Measurements from ENCODE around the gene LRBA. TPM values are rescaled to one million over a fixed set of nuclear protein-coding genes. Genes with fewer than 3 reads are reported as not detected.

LRBA gene
- total RNA-seq, 2 donors from 2014 or later, result 55.5 to 77.7 TPM

DNA sequence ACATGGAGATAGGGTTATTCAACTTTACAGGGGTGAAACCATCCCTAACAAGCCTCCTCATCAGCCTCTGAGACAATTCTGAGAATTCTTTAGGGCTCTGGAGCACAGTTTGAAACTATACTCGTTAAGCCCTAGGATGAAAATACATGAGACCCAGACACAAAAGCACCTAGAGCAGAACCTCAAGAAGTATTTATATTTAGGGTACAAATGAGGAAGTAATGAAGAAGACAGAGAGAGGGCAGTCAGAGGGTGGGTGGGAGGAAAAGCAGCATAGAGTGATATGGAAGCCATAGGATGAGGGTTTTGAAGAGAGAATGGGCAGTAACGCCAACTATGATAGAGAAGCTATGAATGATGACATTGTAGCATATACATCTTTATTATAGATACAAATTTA, 686.6 kb downstream of the LRBA start:
- intact Hi-C loops (cut with DNase I), result no loop called here
- H3K27ac ChIP-seq, result no peak overlapping the region
- no peak overlapping the region for H3K9ac ChIP-seq (ENCODE audit: low read depth in 2 of 2, low read length in 2 of 2)
- H3K9me3 ChIP-seq, result no peaks in the 10 kb centered on the region
- no peaks in the 10 kb centered on the region for H3K27me3 ChIP-seq
- TF ChIP-seq, protein P1, sequence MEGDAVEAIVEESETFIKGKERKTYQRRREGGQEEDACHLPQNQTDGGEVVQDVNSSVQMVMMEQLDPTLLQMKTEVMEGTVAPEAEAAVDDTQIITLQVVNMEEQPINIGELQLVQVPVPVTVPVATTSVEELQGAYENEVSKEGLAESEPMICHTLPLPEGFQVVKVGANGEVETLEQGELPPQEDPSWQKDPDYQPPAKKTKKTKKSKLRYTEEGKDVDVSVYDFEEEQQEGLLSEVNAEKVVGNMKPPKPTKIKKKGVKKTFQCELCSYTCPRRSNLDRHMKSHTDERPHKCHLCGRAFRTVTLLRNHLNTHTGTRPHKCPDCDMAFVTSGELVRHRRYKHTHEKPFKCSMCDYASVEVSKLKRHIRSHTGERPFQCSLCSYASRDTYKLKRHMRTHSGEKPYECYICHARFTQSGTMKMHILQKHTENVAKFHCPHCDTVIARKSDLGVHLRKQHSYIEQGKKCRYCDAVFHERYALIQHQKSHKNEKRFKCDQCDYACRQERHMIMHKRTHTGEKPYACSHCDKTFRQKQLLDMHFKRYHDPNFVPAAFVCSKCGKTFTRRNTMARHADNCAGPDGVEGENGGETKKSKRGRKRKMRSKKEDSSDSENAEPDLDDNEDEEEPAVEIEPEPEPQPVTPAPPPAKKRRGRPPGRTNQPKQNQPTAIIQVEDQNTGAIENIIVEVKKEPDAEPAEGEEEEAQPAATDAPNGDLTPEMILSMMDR (IDR thresholded peaks at IDR 0.05), result no peak
- no peaks in the 10 kb centered on the region for H3K36me3 ChIP-seq
- no peak for DNase-seq
- H3K4me3 ChIP-seq, result no peak overlapping the region
- H3K4me1 ChIP-seq, result no peaks in the 10 kb centered on the region

DNA sequence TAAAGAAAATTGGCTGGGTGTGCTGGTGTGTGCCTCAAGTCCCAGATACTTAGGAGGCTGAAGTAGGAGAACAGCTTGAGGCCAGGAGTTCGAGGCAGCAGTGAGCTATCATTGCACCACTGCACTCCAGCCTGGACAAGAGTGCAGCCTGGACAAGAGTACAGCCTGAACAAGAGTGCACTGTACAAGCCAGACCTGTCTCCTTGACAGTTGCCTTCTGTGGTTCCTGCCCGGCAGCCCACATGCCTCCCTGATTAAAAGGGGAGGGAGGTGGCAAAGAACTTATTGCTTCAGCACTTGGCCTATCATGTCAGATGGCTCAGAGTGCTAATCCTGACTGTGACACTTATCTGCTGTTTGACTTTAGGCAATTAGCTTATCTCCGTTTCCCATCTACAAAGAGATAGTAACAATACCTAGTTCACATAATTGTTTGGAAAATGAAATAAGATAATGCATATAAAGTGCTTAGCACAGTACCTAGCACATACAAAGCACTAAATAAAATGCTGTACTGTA, 687.8 kb downstream of the LRBA start:
- no peaks in the 10 kb centered on the region for H3K36me3 ChIP-seq
- intact Hi-C loops (cut with DNase I), result no loop called here
- TF ChIP-seq, protein P1 (IDR thresholded peaks at IDR 0.05), result no peak
- H3K27ac ChIP-seq, result no peak overlapping the region
- H3K27me3 ChIP-seq, result no peaks in the 10 kb centered on the region
- no peak for DNase-seq
- no peak overlapping the region for H3K9ac ChIP-seq (ENCODE audit: low read depth in 2 of 2, low read length in 2 of 2)
- no peaks in the 10 kb centered on the region for H3K9me3 ChIP-seq
- no peak overlapping the region for H3K4me3 ChIP-seq
- H3K4me1 ChIP-seq, result no peaks in the 10 kb centered on the region

DNA sequence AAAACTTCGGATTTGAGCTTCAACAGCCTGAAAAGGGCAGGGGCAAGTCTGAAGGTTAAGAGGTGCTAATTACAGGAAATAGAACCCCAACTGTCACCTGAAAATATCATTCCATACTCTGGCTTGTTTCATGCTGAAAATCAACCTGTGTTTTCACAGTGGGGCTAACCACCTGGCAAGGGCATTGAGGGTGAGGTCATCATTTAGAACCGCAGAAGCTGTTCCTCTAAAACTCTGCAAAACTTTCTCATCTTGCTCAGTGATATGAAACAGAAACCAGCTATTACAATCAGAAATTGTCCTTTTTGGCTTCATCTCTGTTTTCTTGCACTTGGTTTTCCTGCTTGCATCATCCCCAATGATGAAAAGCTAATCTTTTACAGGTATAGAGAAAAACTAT, 689.2 kb downstream of the LRBA start:
- Histone ChIP-seq H3K27ac (no peak overlapping the region), H3K4me1 (no peaks in the 10 kb centered on the region), H3K4me3 (no peak overlapping the region), H3K27me3 (no peaks in the 10 kb centered on the region), H3K9me3 (no peaks in the 10 kb centered on the region), H3K36me3 (no peaks in the 10 kb centered on the region), H3K9ac (ENCODE audit: low read depth in 2 of 2, low read length in 2 of 2) (no peak overlapping the region)
- TF ChIP-seq, protein P1 (IDR thresholded peaks at IDR 0.05), result no peak
- DNase-seq, result no peak
- intact Hi-C loops (cut with DNase I), result no loop called here

DNA sequence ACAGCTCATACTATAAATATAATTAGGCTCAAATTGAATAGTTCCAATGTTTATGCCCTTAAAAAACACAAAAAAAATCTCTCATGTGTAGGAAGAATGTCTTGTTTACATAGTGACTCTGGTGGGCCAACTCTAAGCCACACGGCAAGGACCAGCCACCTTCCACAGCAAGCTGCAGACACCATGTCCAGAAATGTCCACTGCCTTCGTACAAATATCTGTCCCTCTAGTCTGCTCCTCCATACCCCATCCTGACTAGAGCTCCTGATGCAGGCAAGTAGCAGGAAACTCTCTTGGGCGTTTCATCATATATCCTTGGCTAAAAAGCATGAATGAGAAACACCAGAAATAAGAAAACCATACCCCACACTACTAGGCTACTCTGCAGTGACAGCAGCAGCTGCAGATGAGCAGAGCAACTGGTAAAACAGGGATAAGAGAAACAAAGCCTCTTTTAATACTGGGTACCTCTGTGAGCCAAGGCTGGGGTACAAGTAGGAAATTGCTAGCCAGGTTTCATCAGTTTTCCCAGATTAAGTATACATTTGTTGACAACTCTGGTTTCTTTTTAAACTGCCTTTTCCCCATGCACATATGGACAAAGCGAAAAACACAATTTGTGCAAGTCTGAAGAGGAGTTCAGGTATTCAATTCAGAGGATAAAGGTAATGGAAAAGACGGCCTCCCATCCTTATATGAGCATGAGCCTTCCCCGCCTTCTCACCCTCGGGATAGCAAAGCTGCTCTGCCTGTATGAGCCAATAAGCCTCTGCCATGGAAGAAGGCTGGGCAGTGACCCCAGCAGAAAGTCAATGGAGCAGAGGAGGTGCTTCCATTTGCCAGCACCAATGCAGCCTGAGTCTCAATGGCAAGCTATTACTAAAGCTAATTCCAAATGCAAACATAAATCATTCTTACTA, 691.4 kb downstream of the LRBA start:
- no peaks in the 10 kb centered on the region for H3K27me3 ChIP-seq
- H3K4me1 ChIP-seq, result no peaks in the 10 kb centered on the region
- H3K9me3 ChIP-seq, result no peaks in the 10 kb centered on the region
- TF ChIP-seq, protein P1 (IDR thresholded peaks at IDR 0.05), result no peak
- no peaks in the 10 kb centered on the region for H3K36me3 ChIP-seq
- no peak overlapping the region for H3K9ac ChIP-seq (ENCODE audit: low read depth in 2 of 2, low read length in 2 of 2)
- intact Hi-C loops (cut with DNase I), result no loop called here
- H3K4me3 ChIP-seq, result no peak overlapping the region
- no peak for DNase-seq
- no peak overlapping the region for H3K27ac ChIP-seq

DNA sequence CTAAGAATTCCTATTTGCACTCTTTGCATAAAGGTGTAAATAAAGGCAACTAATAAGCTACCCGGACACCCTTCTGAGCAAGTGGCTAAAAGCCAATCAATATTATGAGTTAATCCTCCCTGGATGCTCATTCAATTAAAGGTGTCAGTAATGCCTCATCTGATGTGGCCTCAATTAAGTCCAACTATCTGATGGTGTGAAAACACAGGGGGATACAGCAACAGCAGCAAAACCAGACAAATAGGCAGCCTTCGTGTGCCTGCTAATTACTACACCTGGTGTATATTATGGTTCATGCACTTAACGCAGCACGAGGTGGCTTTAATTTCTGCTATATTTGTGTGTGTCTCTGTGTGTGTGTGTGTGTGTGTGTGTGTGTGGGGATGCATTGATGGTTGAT, 692.4 kb downstream of the LRBA start:
- H3K36me3 ChIP-seq, result no peaks in the 10 kb centered on the region
- no peak overlapping the region for H3K27ac ChIP-seq
- H3K9ac ChIP-seq (ENCODE audit: low read depth in 2 of 2, low read length in 2 of 2), result no peak overlapping the region
- H3K4me1 ChIP-seq, result no peaks in the 10 kb centered on the region
- DNase-seq, result no peak
- TF ChIP-seq, protein P1 (IDR thresholded peaks at IDR 0.05), result no peak
- intact Hi-C loops (cut with DNase I), result no loop called here
- H3K27me3 ChIP-seq, result no peaks in the 10 kb centered on the region
- no peaks in the 10 kb centered on the region for H3K9me3 ChIP-seq
- H3K4me3 ChIP-seq, result no peak overlapping the region

Measured in colonic mucosa (tissue), 4 donors.